H1 (cell line): Measurements from ENCODE around the gene HS6ST1. TPM values are rescaled to one million over a fixed set of nuclear protein-coding genes. Genes with fewer than 3 reads are reported as not detected.

ENCODE experiments used
- polyA plus RNA-seq, 7 experiments: library from polyadenylated mRNA; depleted of rRNA in 3 of 7; stranded (reverse) in 5 of 7; unstranded in 2 of 7; fragments of >200 nt in 5 of 7; fragments of 200-250 nt in 2 of 7; gene quantifications; 1 replicate in 5 of 7; 2 replicates in 1 of 7; 4 replicates in 1 of 7; pipeline versions ENCODE4 v1.2.1 to v1.2.3, GENCODE V29; 2011 to 2013; ENCODE audit warnings: missing spikeins in 2 of 7, mixed read lengths in 2 of 7
- small RNA-seq: library from polyadenylated mRNA; stranded (forward); fragments of <200 nt; extraction: miRNeasy Mini kit (QIAGEN cat#:217004); gene quantifications from one replicate; pipeline ENCODE3, GENCODE V24; 2013; ENCODE audit not compliant: insufficient read depth
- total RNA-seq: library from RNA; stranded (reverse); fragmentation: NEBNext Ultra II Directional; extraction: Animal tissue kit (Norgen Biotek cat#: 25700); gene quantifications from 2 replicates; pipeline ENCODE4 v1.2.1, GENCODE V29; 2021

The HS6ST1 gene
- total and polyA plus RNA-seq, 2 of the 8 experiments (the other 6 are each of a cell fraction or from before 2014, with no cell fraction given) = 37.4 to 74.6 TPM

Small RNAs within 50 kb of the gene (small RNA-seq; reads per million reads assigned to genes)
- gene RF00019 = not detected

Other genes starting within 250 kb of the HS6ST1 start
- gene UGGT1, start 227.7 kb downstream of the HS6ST1 start, total RNA-seq = 57.3 and 61.2 TPM in 2 replicates
- gene UGGT1, start 227.7 kb downstream of the HS6ST1 start, polyA plus RNA-seq (2011; rRNA removed) = 13.8 and 14.9 TPM in 2 replicates